KBM-7 (cell line): ENCODE measurements around the gene CACNA1I.

Source experiments
- DNase-seq: peaks from one replicate; pipeline ENCODE4 v3.0.0-alpha.2; 2015
- in situ Hi-C: fragments of 300-500 bp; cut with MboI; formaldehyde crosslinking; loops from 2 replicates; pipeline ENCODE4 v1.14.3; 2020; ENCODE audit warnings: low sequenced_read_pairs, low pct_unique_long_range_greater_than_20kb, mixed read lengths

Gene CACNA1I

DNA sequence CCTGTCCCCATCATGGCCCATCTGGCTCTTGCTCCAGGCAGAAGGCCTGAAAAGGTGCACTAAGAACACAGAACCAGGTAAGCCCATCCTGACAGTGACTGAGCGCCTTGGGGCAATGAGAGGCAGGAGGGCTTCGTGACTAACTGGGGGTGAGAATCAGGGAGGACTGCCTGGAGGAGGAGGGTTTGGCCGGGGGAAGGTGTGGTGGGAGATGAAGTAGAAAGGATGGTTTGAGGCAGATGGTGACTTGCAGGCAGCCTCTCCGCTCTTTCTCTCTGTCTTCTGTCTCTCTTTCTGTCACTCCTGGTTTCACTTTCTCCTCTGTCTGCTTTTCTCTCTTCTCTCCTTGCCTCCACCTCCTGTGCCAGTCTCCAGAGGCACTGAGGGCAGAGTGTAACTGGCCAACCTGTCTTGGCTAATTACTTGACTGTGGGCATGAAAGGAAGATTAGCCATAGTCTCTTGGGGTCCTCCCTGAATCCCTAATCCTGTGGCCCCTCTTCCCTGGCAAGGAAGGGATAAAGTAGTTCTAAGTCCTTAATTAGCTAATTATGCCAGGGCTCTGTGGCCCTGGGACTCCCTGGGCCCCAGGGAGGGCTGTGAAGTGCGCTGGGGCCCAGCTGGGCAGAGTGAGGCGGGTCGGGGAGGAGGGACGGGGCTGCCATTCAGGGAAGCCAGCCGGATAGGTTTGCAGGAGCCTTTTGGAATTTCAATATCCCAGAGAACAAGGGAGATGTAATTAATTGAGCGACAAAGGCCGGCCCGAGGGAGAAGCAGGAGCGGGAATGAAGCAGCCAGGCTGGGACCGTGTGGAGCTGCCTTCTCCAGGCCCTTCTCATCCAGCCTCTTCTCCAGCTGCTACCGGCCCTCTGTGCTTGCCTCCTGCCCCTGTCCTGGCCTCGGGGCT is 61.1 kb downstream of the CACNA1I start:
- no peak for DNase-seq
- in situ Hi-C loops: no loop called here

DNA sequence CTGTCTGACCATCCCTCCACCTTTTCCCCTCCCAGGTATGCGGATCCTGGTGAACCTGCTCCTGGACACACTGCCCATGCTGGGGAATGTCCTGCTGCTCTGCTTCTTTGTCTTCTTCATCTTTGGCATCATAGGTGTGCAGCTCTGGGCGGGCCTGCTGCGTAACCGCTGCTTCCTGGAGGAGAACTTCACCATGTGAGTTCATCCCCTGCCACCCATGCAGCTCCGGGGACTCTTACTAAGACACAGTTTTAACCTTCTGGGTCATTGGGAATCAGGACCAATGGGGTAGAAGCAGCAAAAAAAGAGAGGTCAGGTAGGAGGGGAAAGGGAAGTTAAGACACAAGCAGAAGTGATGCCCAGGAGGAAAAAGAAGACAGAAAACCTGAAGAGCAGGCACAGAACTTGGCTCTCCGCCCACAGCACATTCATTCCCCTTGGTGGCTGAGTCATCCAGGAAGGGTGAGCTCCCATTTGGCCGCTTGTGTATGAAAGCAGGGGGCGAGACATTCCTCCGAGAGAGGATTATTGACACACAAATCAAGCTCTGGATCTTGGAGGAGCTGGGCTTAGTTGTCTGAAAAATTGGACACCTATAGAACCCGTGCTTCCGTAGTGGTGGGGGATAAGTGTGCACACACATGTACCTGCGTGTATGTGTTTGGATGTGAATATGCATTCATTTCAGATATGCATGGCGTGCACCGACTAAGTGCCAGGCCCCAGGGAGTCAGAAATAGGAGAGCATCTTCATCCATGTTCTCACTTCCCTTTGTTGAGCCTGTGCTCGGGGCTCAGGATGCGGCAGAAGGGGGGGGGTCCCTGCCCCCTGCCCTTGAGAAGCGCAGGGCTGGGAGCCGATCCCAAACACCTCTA is 64.2 kb downstream of the CACNA1I start:
- DNase-seq: peak; percentile 28
- in situ Hi-C loops: no loop called here

DNA sequence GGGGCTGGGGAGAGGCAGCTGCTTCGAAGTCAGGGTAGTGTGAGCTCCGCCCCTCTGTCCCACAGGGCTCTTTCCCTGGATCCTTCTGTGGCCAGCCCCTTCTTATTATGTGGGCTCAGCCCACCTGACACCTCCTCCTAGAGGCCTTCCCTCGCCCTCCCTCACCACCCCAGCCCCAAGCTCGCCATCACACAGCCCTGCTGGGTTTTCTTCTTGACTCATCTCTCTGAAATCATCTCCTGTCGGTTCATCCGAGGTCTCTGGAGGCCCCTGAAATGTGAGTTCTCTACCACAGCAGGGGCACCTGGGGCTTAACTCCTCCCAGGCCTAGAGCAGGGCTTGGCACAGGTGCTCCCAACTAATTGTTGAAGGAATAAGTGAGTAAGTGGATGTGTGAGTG is 65.2 kb downstream of the CACNA1I start:
- DNase-seq: no peak
- in situ Hi-C loops: no loop called here

DNA sequence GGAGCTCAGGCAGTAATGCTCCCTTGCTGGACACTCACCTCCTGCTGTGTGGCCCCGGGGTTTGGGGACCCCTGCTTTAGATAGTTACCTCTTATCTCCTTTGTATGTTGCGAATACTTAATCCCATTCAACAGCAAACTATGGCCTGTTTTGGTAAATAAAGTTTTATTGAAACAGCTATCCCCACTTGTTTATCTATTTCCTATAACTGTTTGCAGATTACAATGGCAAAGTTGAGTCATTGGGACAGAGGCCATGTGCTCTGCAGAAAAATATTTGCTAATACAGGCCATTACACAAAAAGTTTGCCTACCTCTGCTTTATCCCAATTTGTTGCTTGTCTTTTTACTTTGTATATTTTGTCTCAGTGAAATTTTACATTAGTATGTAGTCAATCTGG is 68.4 kb downstream of the CACNA1I start:
- in situ Hi-C loops: no loop called here
- DNase-seq: no peak

DNA sequence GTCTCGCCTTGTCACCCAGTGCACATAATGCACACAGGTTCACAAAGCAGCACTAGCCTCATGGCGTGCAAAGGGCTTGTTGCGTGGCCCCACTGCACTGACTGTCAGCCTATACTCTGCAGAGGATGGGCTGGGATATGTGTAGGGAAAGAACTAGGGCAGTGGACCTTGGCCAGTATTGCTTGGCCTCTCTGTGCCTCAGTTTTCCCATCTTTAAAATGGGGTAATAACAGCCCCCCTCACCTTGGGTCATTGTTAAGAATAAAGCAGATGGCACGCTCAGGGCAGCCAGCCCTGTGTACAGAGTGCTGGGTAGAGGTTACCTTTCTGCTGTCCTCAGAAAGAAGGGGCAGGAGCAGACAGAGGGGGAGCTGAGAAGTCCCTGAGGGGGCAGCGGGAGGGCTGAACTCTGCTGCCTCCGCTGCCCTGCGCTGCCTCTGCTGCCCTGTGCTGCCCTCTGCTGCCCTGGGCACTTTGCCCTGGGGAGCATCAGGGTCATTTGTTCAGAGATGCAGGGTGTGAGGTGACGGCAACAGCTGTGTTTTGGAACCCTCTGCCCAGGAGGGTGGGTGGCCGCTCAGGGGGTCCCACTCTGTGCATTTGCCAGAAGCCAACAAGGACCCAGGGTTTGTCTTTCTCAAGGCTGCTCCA is 71.2 kb downstream of the CACNA1I start:
- no peak for DNase-seq
- in situ Hi-C loops: no loop called here

DNA sequence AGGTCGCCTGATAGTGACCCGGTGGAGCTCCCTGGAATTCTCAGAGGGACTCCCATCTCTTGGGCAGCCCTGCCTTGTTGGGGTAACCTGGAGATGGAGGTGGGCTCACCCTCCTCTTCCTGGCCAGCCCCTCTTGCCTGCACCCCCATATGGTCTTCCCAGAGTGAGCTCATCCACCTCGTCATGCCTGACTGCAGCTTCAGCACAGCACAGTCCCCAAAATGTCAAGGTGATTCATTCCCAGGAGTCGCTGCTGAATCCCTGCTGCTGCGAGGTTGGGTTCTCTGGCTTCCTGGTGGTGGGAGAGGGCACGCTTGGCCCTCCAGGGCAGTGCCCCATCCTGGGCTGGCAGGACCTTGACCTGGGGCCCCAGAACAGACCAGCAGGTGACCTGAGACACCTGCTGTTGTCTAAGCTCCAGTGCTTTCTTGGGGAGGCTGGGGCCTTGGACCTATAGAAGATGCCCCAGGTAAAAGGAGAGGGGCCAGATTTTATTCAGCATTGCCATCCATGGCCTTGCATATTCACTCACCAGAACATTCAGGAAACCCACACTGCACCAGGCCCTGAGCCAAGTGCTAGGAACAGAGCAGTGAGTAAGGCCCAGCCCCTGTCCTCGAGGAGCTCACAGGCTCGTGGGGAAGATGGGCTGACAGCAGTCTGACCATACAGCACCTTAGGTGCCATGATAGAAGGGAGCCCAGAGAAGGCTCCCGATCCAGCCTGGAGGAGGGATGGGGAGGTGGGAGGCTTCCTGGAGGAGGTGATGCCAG is 72.9 kb downstream of the CACNA1I start:
- in situ Hi-C loops: no loop called here

DNA sequence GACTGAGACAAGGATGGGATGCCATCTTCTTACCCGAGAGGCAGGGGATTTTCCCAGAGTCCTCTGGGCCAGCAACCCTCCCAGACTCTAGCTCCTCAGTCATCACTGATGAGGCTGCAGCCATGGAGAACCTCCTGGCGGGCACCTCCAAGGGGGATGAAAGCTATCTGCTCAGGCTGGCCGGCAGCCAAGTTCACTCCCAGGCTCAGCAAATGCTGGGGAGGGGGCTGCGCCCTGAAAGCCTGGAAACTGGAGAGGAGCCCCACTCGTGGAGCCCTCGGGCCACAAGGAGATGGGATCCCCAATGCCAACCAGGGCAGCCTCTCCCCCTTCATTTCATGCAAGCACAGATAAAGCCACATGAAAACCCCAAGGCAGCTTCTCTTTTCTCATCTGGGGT is 75.0 kb downstream of the CACNA1I start:
- DNase-seq: no peak
- in situ Hi-C loops: no loop called here

More for the DNA sequence above, 72.9 kb downstream of the CACNA1I start:
- DNase-seq: no peak

DNA sequence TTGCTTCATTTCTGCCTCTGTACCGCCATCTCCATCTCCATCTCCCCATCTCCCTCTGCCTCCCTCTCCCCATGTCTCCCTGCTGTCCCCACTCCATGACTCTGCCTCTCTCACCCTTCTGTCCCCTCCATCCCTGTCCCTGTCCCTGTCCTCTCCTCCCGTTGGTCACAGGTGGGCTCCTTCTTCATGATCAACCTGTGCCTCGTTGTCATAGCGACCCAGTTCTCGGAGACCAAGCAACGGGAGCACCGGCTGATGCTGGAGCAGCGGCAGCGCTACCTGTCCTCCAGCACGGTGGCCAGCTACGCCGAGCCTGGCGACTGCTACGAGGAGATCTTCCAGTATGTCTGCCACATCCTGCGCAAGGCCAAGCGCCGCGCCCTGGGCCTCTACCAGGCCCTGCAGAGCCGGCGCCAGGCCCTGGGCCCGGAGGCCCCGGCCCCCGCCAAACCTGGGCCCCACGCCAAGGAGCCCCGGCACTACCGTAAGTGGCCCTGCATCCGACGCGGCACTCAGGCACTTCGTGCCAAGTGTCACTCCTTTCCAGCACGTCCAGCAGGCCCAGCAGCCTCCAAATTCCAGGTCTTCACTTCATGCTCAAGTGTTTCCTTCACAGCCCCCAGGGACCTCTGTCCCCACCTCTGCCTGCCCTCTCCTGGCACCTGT is 76.0 kb downstream of the CACNA1I start:
- DNase-seq: no peak
- in situ Hi-C loops: no loop called here

DNA sequence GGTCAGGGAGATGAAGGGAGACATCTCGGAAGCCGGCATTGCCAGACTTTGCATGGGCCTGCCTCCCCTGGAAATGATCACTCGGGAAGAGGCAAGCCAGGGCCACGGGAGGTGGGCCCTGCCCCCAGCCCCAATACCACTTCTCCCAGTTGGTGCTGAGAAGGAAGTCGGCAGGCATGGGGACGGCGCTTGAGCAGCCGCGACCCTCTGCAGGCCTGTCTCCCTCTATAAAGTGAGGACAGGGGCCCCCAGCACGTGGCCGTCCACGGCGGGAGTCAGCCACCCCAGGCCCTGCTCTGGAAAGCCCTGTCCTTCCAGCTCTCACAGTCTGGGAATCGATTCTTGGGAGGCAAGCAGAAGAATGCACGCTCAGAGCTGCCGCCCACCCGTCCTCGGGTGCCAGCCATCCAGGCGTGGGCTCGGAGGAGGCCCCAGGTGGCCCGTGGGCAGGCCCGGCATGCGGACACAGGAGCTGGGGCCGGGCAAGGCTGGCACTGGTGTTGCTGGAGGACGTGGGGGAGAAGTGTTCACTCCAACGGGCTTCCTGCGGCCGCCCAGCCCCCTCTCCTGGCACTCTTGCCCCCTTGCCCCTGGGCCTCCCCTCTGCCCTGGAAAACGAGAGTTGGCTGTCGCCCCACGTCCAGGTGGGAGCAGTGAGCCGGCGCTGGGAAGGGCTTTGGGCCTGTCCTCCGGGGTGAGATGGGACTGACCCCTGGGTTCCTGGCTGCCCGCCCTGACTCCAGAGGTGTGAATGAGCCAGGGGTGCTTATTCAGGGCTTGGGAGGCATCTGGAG is 77.5 kb downstream of the CACNA1I start:
- DNase-seq: no peak
- in situ Hi-C loops: no loop called here

DNA sequence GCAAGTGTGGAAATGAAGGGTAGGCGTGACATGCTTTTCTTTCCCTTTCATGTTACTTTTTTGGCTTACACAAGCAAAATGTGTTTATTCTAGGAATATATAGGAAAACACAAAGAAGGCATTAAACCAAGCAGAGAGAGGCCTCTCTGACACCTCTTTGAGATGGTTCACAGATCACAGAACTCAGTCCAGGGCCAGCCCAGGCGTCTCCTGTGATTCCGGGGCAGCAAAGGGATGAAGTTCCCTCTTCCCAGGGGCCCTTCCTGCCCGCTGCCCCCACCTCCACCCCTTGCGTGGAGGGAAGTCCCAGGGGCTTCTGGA is 78.0 kb downstream of the CACNA1I start:
- in situ Hi-C loops: no loop called here
- DNase-seq: no peak

DNA sequence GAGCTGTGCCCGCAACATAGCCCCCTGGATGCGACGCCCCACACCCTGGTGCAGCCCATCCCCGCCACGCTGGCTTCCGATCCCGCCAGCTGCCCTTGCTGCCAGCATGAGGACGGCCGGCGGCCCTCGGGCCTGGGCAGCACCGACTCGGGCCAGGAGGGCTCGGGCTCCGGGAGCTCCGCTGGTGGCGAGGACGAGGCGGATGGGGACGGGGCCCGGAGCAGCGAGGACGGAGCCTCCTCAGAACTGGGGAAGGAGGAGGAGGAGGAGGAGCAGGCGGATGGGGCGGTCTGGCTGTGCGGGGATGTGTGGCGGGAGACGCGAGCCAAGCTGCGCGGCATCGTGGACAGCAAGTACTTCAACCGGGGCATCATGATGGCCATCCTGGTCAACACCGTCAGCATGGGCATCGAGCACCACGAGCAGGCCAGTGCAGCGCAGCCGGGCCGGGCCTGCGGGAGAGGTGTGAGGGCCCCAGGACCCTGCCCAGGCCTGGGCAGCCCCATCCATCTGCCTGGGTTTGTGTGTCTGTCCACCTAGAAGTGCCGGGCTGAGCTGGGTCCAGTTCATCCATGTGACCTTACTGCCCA is 79.0 kb downstream of the CACNA1I start:
- DNase-seq: no peak
- in situ Hi-C loops: no loop called here

DNA sequence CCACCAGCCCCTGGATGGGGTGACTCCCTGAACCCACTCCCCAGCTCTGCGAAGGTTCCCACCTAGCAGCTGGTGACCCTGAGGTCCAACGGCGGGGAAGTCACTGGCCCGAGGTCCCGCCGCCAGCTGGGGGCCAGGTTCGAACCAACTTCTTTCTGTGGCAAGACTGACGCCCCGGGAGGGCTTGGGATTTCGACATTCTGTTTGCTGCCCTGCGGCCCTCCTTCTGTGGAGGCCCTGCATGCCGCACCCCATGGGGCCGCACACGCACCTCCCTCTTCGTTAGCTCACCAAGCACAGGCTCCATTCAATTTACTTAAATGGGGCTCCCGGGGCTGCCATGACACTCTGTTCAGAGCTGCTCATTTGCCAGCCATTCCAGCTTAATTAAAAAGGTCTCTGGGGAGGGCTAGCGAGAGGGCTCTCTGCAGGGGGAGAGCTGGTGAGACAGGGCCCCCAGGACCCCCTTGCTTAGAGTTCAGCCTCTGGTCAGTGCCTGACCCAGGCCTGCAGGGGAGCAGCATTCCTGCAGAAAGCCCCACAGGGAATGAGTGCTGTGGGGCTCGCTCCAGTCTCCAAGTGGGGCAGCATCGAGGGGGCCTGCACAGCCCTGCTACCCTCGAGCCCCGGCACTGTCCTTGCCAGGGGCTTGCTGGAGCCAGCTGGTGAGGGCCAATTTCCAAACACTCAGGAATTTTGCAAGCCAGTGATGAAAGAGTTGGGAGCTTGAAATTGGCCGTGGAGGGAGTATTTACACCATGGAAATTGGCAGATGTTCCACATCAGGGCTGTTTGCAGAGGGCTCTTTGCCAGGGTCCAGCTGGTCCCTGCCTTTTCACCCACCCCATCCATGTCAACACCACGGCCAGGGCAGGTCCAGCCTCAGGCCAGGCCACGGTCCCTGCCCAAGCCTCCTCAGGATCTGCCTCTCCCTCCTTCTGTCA is 80.8 kb downstream of the CACNA1I start:
- DNase-seq: no peak
- in situ Hi-C loops: no loop called here

DNA sequence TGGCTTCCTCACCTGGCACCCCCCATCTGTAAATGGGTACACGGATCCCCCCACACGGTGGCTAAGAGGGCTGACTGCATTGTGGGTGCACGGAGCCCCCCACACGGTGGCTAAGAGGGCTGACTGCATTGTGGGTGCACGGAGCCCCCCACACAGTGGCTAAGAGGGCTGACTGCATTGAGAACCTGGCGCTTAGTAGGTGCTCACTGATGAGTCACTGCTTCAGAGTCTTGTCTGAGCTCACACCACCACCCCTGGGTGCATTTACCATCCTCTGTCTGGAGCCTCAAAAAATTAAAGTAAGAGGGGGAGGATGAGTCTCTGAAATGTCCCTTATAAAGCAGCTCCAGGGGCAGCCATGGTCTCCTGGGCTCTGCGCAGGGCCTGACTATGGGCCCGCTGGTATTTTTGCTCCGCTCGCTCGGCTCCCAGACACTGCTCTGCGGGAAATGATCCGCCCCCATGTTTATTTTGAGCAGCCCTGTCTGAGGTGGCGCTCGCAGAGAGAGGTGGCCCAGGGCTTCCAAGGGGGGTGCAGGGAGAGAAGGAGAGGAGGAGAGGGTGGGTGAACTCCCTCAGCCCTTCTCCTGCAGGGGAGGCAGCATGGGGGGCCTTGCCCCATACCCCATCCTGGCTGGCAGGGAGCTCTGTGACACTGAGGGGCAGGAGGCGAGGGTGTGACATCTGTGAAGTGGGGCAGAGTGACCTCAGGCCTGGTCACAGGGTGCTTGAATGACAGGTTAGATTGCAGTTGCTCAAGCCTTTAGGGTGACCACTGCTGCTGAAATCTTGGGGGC is 82.6 kb downstream of the CACNA1I start:
- no peak for DNase-seq
- in situ Hi-C loops: no loop called here

DNA sequence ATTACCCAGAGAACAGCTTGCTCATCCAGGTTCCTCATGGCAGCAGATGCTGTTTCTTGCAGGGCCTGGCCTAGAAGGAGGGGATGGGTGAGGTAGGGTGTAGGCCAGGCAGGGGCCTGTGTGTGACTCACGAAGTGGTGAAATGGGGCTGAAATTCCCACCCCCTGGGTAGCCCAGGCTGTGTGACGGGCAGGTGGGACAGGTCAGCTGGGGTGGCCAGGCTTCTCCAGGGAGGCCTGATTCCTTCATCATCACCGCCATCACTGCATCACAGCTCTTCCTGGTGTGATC is 83.2 kb downstream of the CACNA1I start:
- in situ Hi-C loops: no loop called here
- no peak for DNase-seq

DNA sequence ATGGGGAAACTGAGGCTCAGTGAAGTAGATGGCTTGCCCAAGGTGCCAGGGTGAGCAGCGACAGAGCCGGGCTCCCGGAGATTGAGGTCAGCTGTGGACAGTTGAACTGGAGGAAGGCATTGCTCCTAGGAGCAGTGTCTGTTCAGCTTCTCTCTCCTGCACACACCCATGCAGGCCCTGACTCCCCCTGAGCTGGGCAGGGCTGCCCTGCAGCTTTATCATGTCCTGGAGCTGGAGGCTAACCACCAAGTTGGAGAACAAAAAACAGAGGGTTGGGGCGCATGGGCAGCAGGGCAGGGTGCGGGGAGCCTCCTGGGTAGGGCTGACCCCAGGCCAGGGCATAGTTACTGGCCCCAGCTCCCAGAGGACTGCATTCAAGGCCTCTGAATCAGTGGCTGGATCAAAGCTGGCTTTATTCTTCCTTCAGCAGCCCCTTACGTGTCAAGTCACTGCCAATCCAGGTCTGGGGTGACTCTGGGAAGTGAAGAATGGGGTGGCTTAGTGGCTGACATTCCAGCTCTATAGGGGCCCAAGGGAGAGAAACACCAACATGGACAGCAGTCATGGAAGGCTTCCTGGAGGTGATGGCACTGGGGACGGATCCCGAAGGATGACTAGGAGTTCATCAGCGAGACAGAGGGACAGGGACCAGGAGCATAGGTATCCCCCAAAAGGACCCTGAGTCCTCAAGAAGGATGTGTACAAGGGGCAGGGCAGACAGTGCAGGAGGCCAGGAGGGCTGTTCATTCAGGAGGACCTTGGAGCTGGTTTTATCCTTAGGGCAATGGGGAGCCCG is 83.8 kb downstream of the CACNA1I start:
- in situ Hi-C loops: no loop called here
- no peak for DNase-seq
